ENCODE data around the gene MCOLN2. TPM values are rescaled to one million over a fixed set of nuclear protein-coding genes. Genes with fewer than 3 reads are reported as not detected.

The MCOLN2 gene
- total RNA-seq, 1 donor from 2014 or later, result not detected

- no peak for DNase-seq
Measured at GRCh38 chr1:84892705-84893618, 104.0 kb downstream of the MCOLN2 start, which contains the start of gene LPAR3. TSS of gene LPAR3 (minus strand) at chr1:84893206. CDS start at chr1:84866120, 27,086 bp downstream.

GRCh38 chr1:84890566-84890965 lies 106.3 kb downstream of the MCOLN2 start:
- no peak for DNase-seq

- DNase-seq, result no peak
Measured at GRCh38 chr1:84889437-84889836, 107.5 kb downstream of the MCOLN2 start.

- no peak for DNase-seq
Measured at GRCh38 chr1:84888753-84889152, 108.2 kb downstream of the MCOLN2 start.

DNA sequence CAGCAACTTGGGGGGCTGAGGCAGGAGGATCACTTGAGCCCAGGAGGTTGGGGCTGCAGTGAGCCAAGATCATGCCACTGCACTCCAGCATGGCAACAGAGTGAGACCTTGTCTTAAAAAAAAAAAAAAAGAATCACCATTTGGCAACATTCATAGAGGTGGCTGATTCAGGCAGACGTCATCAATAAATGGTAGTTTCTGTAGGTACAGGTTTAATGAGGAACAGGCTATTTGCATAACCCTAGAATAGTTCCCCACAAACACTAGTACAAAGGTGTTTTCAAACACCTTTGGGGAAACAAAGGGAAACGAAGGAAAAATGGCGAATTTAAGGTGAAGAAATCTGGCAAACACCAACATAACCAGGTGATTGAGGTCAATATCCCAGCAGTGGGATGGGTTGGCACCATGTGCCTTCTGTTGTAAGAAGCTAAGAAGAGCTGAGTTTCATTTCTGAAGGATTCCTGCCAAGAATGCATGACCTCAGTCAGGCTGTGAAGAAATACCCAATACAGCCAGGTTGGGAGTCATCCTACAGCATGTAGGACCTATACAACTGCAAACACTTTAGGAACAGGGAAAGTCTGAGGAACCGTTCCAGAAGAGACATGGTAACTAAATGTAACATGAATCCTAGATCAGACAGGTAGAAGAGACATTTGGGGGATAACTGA lies 109.5 kb downstream of the MCOLN2 start:
- no peak for DNase-seq

DNA sequence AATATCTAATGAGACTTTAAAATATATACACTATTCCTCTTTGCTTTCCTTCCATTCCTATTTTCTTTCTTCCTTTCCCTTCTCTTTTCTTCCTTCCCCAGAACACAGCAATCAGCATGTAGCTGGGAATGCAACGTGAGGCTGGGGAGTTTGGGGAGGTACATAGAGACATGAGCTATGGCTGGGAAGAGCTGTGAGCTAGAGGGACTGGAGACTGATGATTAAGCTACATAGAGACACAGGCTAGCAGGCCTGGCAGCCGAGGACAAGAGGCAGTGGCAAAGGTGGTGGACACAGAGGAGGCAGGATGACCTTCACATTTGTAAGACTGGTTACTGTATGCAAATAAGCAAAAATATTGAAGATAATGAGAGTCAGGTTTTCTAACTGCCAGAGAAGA lies 111.4 kb downstream of the MCOLN2 start:
- DNase-seq, result no peak

DNA sequence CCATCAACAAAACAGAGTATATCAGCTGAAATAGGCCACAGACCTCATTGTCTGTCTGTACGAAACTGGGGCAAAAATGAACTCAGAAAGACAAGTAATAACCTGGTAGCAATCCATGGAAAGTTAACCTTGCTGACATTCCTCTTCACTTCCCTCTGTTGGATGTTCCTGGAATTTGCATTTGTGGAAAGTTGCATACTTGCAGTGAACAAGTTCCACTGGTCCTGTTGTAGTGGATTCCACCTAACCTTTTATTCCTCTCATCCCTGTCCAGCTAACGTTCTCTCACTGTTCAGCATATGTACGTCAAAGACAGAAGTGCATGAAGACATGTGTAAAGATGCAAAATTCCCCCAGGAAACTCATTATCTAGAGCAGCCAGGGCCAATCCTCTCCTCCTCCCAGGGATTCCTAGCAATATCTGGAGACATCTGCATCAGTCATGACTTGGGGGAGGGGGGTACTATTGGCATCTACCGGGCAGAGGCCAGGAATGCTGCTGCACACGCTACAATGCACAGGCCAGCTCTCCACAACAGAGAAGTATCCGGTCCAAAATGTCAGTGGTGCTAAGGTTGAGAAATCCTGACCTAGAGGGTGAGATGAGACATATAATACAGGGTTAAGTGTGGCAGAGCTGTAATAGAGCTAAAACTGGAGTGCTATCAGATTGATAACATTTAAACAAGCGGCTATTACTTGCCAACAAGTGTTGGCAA lies 112.1 kb downstream of the MCOLN2 start:
- DNase-seq, result no peak

DNA sequence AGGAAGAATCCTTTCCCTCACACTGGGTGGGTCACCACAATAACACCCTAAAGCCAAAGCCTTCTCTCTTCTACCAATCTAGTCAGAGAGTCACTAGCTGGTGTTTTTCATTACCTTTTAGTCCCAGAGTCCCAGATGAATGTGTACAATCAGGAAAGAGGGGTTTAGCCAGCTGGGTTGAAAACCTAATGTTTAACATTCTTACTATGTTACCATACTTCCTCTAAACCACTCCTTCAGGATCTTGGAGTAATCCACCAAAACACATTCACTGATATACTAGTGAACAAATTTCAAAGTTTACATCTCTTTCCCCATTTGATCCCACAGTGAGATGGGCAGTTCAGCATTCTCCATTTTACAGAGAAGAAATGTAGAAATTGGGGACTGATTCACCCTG lies 113.6 kb downstream of the MCOLN2 start:
- no peak for DNase-seq

GRCh38 chr1:84877592-84877991 lies 119.3 kb downstream of the MCOLN2 start:
- no peak for DNase-seq

- no peak for DNase-seq
Measured at GRCh38 chr1:84876353-84876752, 120.6 kb downstream of the MCOLN2 start.

Other genes with a start within 250 kb of the MCOLN2 start
- 0.78 TPM for gene LPAR3, start 103.9 kb downstream of the MCOLN2 start, total RNA-seq
- gene MCOLN3, start 51.4 kb upstream of the MCOLN2 start, total RNA-seq, result not detected
- 2.3 TPM for gene SYDE2, start 203.9 kb upstream of the MCOLN2 start, total RNA-seq